ENCODE data around the gene CDX2.

CDX2 gene

GRCh38 chr13:27969866-27970229, 733 bp upstream of the CDX2 start:
- in situ Hi-C loops (cut with HindIII; ENCODE audit: low sequenced_read_pairs) = no loop called here
- no peak for TF ChIP-seq CTCF (IDR thresholded peaks at IDR 0.05; ENCODE audit: low read depth, low read length)
- H3K4me3 ChIP-seq (ENCODE audit: low read depth, low read length) = no peak overlapping the region
- DNase-seq (ENCODE audit: low read depth, low spot score) = no peak

GRCh38 chr13:27968316-27969081, 616 bp downstream of the CDX2 start:
- in situ Hi-C loops (cut with HindIII; ENCODE audit: low sequenced_read_pairs) = no loop called here
- no peak for TF ChIP-seq CTCF (IDR thresholded peaks at IDR 0.05; ENCODE audit: low read depth, low read length)
- H3K4me3 ChIP-seq (ENCODE audit: low read depth, low read length) = no peak overlapping the region
- no peak for DNase-seq (ENCODE audit: low read depth, low spot score)

- no peak overlapping the region for H3K4me3 ChIP-seq (ENCODE audit: low read depth, low read length)
- TF ChIP-seq CTCF (IDR thresholded peaks at IDR 0.05; ENCODE audit: low read depth, low read length) = no peak
- in situ Hi-C loops (cut with HindIII; ENCODE audit: low sequenced_read_pairs) = no loop called here
- DNase-seq (ENCODE audit: low read depth, low spot score) = no peak
Measured at GRCh38 chr13:27967736-27968315, 1.3 kb downstream of the CDX2 start.

- in situ Hi-C loops (cut with HindIII; ENCODE audit: low sequenced_read_pairs) = no loop called here
- TF ChIP-seq CTCF (IDR thresholded peaks at IDR 0.05; ENCODE audit: low read depth, low read length) = no peak
- DNase-seq (ENCODE audit: low read depth, low spot score) = no peak
- no peak overlapping the region for H3K4me3 ChIP-seq (ENCODE audit: low read depth, low read length)
Measured at GRCh38 chr13:27967203-27967735, 1.8 kb downstream of the CDX2 start.

- in situ Hi-C loops (cut with HindIII; ENCODE audit: low sequenced_read_pairs) = no loop called here
Measured at GRCh38 chr13:27966641-27967202, 2.4 kb downstream of the CDX2 start.

More at GRCh38 chr13:27966641-27967202, 2.4 kb downstream of the CDX2 start:
- DNase-seq (ENCODE audit: low read depth, low spot score) = no peak
- H3K4me3 ChIP-seq (ENCODE audit: low read depth, low read length) = no peak overlapping the region
- no peak for TF ChIP-seq CTCF (IDR thresholded peaks at IDR 0.05; ENCODE audit: low read depth, low read length)
